Natural killer cell (primary cell): ENCODE results near the gene FBXL19. TPM values are rescaled to one million over a fixed set of nuclear protein-coding genes. Genes with fewer than 3 reads are reported as not detected.

Experiments
- ATAC-seq, 3 donors: fragments of 150-1000 bp in 2 of 3; fragments of 200-7000 bp in 1 of 3; cut with Tn5 transposase; 1 replicate in 1 of 3; 2 replicates in 2 of 3; pipeline ENCODE4 v1.10.0; 2021; ENCODE audit warnings: mild to moderate bottlenecking in 2 of 3, moderate library complexity in 2 of 3
- DNase-seq, 2 donors: peaks; one replicate each; pipeline versions ENCODE4 v3.0.0 to v3.0.0-alpha.2; 2013 to 2021; ENCODE audit warnings: mixed read lengths in 1 of 2
- H3K27ac ChIP-seq: one replicate; pipeline ENCODE4 v1.5.1; 2013; ENCODE audit warnings: mild to moderate bottlenecking, low read length
- H3K27me3 ChIP-seq: one replicate; pipeline ENCODE4 v1.6.1; 2013; ENCODE audit warnings: low read length; ENCODE audit not compliant: control insufficient read depth, insufficient read depth
- H3K36me3 ChIP-seq: one replicate; pipeline ENCODE4 v1.6.1; 2013; ENCODE audit warnings: low read length; ENCODE audit not compliant: control insufficient read depth, insufficient read depth
- H3K4me1 ChIP-seq: one replicate; pipeline ENCODE4 v1.6.1; 2013; ENCODE audit warnings: low read length; ENCODE audit not compliant: control insufficient read depth, insufficient read depth
- H3K4me3 ChIP-seq: one replicate; pipeline ENCODE4 v1.5.1; 2013; ENCODE audit warnings: low read length
- H3K9me3 ChIP-seq: one replicate; pipeline ENCODE4 v1.6.1; 2013; ENCODE audit warnings: low read length; ENCODE audit not compliant: control insufficient read depth, insufficient read depth
- H3K27ac Mint-ChIP-seq, 2 donors: one replicate each; pipeline ENCODE4 v1.8.0; 2022; ENCODE audit warnings: mild to moderate bottlenecking in 2 of 2, mixed read lengths in 2 of 2, moderate library complexity in 1 of 2
- H3K27me3 Mint-ChIP-seq, 2 donors: one replicate each; pipeline ENCODE4 v1.8.0; 2022; ENCODE audit warnings: low read depth in 2 of 2, mixed read lengths in 2 of 2
- H3K36me3 Mint-ChIP-seq: one replicate; pipeline ENCODE4 v1.8.0; 2022; ENCODE audit warnings: mixed read lengths
- H3K4me1 Mint-ChIP-seq, 2 donors: one replicate each; pipeline ENCODE4 v1.8.0; 2022; ENCODE audit warnings: mixed read lengths in 2 of 2
- H3K4me3 Mint-ChIP-seq: one replicate; pipeline ENCODE4 v1.8.0; 2022; ENCODE audit warnings: mild to moderate bottlenecking, moderate library complexity, mixed read lengths
- H3K9me3 Mint-ChIP-seq, 2 donors: one replicate each; pipeline ENCODE4 v1.8.0; 2022; ENCODE audit warnings: mixed read lengths in 2 of 2
- WGBS: methylation state at CpG from one replicate; pipeline ENCODE4 v1.1.7; 2013; ENCODE audit warnings: missing lambda C conversion rate; ENCODE audit not compliant: insufficient coverage; 5-methylcytosine and 5-hydroxymethylcytosine counted together
- intact Hi-C: fragments of 100-400 bp; cut with micrococcal nuclease; formaldehyde crosslinking; loops from one replicate; pipeline ENCODE4 v1.14.2; 2022
- total RNA-seq, 4 donors: library from RNA; stranded (reverse); fragments of 120-200 nt in 1 of 4; gene quantifications; one replicate each; pipeline versions ENCODE4 v1.2.3 to v1.2.4, GENCODE V29; 2013 to 2022
- TF ChIP-seq, protein P1 (sequence below): fragments of 200-600 bp; IDR thresholded peaks from one replicate; pipeline ENCODE4 v1.8.0; 2022; ENCODE audit warnings: antibody characterized with exemption

FBXL19 gene
- total RNA-seq, 3 donors from 2014 or later (not counting 1 experiment from before 2014, with no cell fraction given): 10.1 to 13.3 (median 12.4) TPM

GRCh38 chr16:30899794-30900193 is 23.6 kb upstream of the FBXL19 start:
- no peak for ATAC-seq
- no peaks in the 10 kb centered on the region for H3K36me3 Mint-ChIP-seq
- Histone ChIP-seq H3K27ac (no peak overlapping the region), H3K9me3 (no peaks in the 10 kb centered on the region), H3K27me3 (no peaks in the 10 kb centered on the region), H3K4me3 (no peak overlapping the region), H3K36me3 (no peaks in the 10 kb centered on the region), H3K4me1 (peaks cover 57% of the 10 kb centered on the region)
- TF ChIP-seq, protein P1, sequence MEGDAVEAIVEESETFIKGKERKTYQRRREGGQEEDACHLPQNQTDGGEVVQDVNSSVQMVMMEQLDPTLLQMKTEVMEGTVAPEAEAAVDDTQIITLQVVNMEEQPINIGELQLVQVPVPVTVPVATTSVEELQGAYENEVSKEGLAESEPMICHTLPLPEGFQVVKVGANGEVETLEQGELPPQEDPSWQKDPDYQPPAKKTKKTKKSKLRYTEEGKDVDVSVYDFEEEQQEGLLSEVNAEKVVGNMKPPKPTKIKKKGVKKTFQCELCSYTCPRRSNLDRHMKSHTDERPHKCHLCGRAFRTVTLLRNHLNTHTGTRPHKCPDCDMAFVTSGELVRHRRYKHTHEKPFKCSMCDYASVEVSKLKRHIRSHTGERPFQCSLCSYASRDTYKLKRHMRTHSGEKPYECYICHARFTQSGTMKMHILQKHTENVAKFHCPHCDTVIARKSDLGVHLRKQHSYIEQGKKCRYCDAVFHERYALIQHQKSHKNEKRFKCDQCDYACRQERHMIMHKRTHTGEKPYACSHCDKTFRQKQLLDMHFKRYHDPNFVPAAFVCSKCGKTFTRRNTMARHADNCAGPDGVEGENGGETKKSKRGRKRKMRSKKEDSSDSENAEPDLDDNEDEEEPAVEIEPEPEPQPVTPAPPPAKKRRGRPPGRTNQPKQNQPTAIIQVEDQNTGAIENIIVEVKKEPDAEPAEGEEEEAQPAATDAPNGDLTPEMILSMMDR: no peak
- intact Hi-C loops: no loop called here
- H3K4me1 Mint-ChIP-seq: peaks cover 33 to 53% of the 10 kb centered on the region in 2 donors
- peak overlapping the region in 1 of 2 donors; percentile 26 for H3K27ac Mint-ChIP-seq
- 49% methylated on average over 2 of the region's 2 CpGs for WGBS
- DNase-seq: no peak
- peaks cover 2% of the 10 kb centered on the region in 2 donors for H3K9me3 Mint-ChIP-seq
- no peaks in the 10 kb centered on the region for H3K27me3 Mint-ChIP-seq
- H3K4me3 Mint-ChIP-seq: no peak overlapping the region

GRCh38 chr16:30900588-30900987 is 22.8 kb upstream of the FBXL19 start:
- Histone ChIP-seq H3K4me3 (no peak overlapping the region), H3K4me1 (peaks cover 57% of the 10 kb centered on the region), H3K27ac (no peak overlapping the region), H3K9me3 (no peaks in the 10 kb centered on the region), H3K27me3 (no peaks in the 10 kb centered on the region), H3K36me3 (no peaks in the 10 kb centered on the region)
- H3K9me3 Mint-ChIP-seq: peaks cover 2% of the 10 kb centered on the region in 2 donors
- no peaks in the 10 kb centered on the region for H3K27me3 Mint-ChIP-seq
- H3K36me3 Mint-ChIP-seq: no peaks in the 10 kb centered on the region
- H3K27ac Mint-ChIP-seq: peak overlapping the region; percentile 66 to 70
- DNase-seq: no peak
- 97% methylated on average over 5 of the region's 5 CpGs for WGBS
- ATAC-seq: no peak
- intact Hi-C loops: no loop called here
- H3K4me3 Mint-ChIP-seq: peak overlapping the region; percentile 45
- TF ChIP-seq, protein P1: no peak
- peaks cover 31 to 45% of the 10 kb centered on the region in 2 donors for H3K4me1 Mint-ChIP-seq

DNA sequence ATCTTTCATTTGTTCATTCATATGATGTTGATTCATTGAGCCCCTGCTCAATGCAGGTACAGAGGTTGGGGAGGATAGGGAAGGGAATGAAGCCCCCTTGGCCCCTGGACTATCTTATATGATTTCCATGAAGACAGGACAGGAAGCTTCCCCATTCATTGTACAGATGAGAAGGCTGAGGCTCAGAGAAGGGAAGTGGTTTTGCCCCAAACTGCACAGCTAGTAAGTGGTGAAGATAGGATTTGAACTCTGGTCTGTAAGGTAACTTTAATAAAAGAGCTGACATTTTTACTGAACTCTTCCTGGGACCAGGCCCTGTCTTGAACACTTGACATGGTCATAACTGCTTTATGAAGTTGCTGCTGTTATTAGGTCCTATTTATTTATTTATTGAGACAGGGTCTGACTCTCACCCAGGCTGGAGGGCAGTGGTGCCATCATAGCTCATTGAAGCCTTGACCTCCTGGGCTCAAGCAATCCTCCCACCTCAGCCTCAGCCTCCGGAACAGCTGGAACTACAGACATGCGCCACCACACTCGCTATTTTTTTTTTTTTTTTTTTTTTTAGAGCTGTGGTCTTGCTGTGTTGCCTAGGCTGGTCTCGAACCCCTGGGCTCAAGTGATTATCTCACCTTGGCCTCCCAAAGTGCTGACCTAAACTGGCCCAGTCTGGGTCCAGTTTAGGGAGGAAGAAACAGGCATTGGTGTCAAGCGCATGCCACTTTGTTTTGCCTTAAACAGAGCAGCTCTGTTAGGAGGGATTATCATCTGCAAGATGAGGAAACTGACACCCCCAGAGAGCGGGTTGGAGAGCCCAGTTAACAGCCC is 22.0 kb upstream of the FBXL19 start:
- peak overlapping the region; percentile 40 for H3K27ac ChIP-seq
- Mint-ChIP-seq H3K9me3 (peaks cover 2% of the 10 kb centered on the region in 2 donors), H3K4me1 (peaks cover 28 to 36% of the 10 kb centered on the region in 2 donors), H3K27ac (peak overlapping the region; percentile 66 to 70), H3K4me3 (peak overlapping the region; percentile 77), H3K36me3 (no peaks in the 10 kb centered on the region), H3K27me3 (no peaks in the 10 kb centered on the region)
- H3K36me3 ChIP-seq: no peaks in the 10 kb centered on the region
- ATAC-seq: no peak
- intact Hi-C loops: loop anchor here (1.0 to 2.0 kb wide), 2 partner anchors 27 to 57 kb away; no protein-coding TSS in a partner anchor
- WGBS: 18% methylated on average over 6 of the region's 6 CpGs
- peaks cover 49% of the 10 kb centered on the region for H3K4me1 ChIP-seq
- H3K9me3 ChIP-seq: no peaks in the 10 kb centered on the region
- H3K4me3 ChIP-seq: peak overlapping the region; percentile 41
- peak in 1 of 2 donors; percentile 29 for DNase-seq
- TF ChIP-seq, protein P1: no peak
- no peaks in the 10 kb centered on the region for H3K27me3 ChIP-seq
